HG03064 (cell line): ENCODE measurements around the gene CSNK2B.

Source experiments
- ATAC-seq: cut with Tn5 transposase; IDR thresholded peaks from one replicate; pipeline ENCODE4 v1.9.1; 2021; ENCODE audit warnings: low read depth; ENCODE audit not compliant: unreplicated experiment

CSNK2B gene

DNA sequence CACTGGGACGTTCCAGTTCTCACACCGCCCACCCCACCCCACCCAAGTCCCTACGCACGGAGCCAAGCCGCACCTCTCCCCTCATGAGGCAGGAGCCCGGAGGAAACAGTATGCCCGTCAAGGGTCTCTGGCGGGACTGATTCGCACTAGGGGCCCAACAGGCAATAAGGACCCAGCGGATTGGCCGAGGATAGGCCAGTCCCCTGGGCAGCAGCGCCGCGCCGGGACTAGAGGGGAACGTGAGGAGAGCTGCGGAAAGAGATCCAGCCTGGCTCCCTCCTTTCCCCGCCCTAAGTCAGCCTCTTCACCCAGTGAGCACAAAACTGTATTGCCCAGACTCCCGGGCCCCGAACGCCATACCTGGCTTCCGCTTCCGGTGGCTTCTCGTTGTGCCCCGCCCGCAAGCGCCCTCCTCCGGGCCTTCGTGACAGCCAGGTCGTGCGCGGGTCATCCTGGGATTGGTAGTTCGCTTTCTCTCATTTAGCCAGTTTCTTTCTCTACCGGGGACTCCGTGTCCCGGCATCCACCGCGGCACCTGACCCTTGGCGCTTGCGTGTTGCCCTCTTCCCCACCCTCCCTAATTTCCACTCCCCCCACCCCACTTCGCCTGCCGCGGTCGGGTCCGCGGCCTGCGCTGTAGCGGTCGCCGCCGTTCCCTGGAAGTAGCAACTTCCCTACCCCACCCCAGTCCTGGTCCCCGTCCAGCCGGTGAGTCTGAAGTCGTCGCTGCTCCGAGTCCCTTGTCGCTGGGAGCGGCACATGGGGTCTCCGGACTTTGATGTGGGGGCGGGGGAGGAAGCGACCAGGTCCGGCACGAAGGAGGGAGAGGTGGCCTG, at the start of gene CSNK2B:
TSS of gene CSNK2B (plus strand) at position 580 of the 836 bp plus-strand sequence. CDS start 752 bp downstream, outside the sequence.
- ATAC-seq = peak; percentile 57

DNA sequence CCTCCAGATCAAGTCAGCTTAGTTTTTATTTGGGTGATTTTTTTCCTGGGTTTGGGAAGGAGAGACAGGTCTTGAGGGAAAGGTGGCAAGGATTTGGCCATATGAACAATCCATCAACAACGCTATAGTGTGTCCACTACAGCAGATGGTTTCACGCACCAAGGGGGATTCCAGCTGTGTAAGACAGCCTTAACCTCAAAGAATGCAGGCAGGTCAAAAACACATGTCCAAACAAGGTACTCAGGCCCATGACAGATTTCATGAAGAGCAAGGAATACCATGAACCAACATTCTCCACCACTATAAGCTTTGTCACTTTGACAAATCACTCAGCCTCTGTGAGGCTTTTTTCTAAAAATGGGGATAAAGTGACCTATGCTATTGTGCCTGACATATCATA, 48.9 kb upstream of the CSNK2B start:
- ATAC-seq = no peak

DNA sequence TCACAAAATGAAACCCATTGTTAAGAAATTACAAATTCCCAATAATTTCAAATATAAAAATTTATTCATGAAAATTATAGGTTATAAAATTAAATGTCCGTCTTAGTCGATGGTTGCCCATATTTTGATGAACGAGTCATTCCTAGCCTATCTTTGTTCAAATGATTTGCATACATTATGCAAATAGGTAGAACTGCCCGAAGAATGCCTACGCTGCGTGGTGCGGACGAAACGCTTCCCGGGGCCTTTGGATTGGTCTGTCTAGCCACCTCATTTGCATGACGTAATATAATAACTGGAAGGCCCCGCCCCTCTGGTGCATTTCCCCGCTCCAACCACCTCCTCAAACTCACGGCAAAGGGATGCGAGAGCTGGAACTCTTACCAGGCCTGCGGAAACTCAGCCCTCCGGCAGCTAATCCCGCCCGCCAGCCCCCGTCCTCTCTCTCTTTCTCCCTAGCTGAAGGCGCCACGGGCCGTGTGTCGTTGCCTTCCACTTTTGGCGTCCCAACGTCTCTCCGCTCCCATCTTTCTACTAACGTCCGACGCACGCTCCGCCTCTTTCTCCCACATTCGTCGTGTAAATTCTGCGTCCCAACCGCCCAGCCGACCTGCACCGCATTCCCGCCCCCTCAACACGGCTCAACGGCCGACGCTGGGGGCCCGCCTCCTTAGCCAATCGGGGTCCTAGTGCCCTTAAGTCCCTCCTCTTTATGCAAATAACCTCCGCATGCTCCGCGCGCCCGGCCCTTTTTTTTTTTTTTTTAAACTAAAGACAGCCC, 45.9 kb upstream of the CSNK2B start:
- peak; percentile 58 for ATAC-seq

DNA sequence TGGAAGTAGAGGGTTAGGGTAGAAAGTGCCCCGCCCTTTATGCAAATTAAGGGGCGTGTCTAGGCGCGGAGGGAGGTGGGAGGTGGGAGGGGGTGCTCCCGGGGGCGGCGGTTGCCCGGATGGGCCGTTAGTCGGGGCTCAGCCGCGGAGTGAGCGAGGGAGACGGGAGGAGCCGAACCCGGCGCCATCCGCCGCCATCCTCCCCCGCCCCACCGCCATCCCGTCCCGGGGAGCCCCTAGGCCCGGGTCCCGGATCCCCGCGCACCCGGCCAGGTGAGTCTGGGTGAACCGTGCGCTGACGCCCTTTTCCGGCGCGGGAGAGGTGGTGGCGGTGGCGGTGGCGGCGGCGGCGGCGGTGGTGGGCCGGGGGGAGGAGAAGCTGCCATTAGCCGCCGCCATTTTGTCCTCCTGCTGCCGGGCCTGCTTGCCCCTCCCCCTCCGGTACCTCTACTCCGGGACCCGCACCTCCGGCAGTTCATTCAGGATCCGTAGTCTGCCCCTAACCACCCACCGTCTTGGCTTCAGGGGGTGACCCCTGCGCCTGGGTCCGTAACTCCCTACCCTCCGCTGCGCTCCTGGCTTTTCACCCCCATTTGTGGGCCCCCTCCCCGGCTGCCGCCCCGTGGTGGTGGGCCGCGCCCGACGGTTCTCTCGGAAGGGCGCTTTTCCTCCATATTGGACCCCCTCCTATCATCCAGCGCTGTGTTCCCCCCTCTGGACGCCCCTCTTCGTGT, 45.1 kb upstream of the CSNK2B start, which contains the start of gene PRRC2A:
TSS of gene PRRC2A (plus strand) at position 130 of the 734 bp plus-strand sequence. CDS start 2,075 bp downstream, outside the sequence.
- ATAC-seq = peak; percentile 41

DNA sequence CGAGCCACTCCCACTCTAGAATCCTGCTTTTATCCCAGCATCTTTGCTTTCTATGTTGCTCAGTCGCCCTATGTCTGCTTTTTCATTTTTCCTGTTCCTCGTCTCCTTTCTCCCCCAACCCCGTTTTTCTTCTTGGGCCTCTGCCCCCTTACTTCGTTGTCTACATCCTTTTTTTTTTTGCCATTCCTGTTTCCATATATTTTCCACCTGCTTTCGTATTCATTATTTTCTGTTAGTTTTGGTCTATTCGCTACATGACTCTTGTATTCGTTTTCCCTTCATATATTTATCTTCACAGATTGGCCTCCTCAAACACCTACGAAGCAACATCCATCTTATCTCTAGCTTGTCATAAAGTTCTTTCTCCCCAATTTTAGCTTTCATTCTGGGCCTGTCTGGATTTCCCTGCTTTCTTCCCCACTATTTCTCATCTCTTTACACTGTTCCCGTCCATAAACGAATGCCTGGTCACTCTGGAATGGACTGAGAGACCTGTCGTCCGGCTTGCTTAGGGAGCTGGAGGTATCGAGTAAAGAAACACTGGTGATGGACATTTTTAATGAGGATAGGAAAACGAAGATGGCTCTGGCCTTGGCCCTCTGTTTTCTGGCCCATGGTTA, 44.5 kb upstream of the CSNK2B start:
- no peak for ATAC-seq

DNA sequence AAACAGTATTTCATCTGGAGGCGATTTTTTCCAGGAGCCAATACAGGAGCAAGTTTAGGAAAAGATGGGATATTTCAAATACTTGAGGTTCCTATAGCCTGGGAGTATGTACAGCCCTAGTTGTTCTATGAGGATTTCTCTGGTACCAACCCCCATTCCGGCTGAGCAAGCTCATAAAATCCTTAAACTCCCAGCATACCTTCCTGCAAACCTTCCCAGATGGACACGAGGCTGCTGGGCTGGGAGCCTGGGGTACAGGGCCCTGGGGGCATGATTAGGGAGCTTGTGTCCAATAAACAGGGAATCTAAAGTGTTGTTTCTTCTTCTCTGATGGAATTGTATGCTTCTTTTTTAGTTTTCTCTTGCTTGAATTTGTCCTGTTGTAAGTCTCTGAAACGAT, 43.9 kb upstream of the CSNK2B start:
- ATAC-seq = no peak

DNA sequence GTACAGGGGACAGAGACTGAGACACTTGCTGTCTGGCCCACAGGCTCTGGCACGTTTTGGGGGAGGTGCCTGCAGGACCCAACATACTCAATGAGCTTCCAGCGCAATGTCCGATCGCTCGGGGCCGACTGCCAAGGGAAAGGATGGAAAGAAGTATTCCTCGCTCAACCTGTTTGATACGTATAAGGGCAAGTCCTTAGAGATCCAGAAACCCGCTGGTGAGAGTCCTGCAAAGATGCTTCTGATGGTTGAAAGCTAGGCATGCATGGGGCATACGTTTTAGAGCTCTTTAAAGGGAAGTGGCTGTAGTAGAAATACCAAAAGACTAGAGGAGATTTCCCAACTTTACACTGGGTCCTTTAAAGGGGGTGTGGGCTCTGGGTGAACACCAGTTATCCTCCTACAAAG, 43.2 kb upstream of the CSNK2B start:
- ATAC-seq = no peak

DNA sequence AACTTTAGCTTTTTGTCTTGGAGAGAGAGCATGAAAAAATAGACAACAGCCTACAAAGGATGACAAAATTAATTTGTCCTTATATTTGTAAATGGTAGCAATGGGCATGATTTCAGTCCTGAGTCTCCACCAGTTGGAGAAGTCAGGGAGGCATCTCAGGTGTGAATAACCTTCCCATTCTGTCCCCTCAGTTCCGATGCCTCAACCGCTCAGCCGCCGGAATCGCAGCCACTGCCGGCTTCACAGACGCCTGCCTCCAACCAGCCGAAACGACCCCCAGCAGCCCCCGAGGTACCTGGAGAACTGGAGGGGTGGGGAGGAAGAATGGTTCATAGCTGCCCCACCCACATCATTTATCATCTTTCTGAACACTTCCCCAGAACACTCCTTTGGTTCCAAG, 41.8 kb upstream of the CSNK2B start:
- no peak for ATAC-seq

DNA sequence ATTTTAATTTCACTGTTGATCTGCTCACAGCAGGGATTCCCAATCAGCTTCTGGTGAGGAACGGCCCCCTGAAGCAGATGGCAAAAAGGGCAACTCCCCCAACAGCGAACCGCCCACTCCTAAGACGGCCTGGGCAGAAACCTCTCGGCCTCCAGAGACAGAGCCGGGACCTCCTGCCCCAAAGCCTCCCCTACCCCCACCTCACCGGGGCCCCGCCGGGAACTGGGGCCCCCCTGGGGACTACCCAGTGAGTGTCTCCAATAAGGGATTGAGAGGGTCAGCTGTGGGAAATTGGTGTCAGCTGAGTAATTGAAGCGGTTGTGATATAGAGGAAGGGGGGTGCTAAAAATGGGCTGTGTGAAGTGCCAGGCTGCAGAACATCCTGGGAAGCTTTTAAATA, 38.9 kb upstream of the CSNK2B start:
- no peak for ATAC-seq

DNA sequence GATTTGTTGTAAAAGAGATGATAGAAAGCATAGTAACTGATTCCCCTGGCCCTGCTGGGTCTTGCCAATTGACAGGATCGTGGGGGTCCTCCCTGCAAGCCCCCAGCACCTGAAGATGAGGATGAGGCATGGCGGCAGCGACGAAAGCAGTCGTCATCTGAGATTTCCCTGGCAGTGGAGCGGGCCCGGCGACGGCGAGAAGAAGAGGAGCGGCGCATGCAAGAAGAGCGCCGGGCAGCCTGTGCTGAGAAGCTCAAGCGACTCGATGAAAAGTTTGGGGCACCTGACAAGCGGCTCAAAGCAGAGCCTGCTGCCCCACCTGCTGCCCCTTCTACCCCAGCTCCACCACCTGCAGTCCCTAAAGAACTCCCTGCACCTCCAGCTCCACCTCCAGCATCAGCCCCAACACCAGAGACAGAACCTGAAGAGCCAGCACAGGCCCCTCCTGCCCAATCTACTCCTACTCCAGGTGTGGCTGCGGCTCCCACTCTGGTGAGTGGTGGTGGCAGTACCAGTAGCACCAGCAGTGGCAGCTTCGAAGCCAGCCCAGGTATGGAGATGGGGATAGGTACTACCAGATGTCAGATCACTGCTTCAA, 38.1 kb upstream of the CSNK2B start:
- no peak for ATAC-seq

DNA sequence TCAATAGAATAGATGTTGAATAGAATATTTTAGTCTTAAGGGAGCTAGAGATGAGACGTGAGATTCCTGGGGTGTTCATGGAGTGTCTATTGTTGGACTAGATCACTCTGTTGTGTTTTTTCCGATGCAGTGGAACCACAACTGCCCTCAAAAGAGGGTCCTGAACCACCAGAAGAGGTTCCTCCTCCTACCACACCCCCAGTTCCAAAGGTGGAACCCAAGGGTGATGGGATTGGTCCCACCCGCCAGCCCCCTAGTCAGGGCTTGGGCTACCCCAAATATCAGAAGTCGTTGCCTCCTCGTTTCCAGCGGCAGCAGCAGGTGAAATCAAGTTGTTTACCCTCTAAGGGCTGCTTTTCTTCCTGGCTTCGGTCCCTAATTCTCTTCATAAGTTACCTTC, 36.9 kb upstream of the CSNK2B start:
- ATAC-seq = no peak

DNA sequence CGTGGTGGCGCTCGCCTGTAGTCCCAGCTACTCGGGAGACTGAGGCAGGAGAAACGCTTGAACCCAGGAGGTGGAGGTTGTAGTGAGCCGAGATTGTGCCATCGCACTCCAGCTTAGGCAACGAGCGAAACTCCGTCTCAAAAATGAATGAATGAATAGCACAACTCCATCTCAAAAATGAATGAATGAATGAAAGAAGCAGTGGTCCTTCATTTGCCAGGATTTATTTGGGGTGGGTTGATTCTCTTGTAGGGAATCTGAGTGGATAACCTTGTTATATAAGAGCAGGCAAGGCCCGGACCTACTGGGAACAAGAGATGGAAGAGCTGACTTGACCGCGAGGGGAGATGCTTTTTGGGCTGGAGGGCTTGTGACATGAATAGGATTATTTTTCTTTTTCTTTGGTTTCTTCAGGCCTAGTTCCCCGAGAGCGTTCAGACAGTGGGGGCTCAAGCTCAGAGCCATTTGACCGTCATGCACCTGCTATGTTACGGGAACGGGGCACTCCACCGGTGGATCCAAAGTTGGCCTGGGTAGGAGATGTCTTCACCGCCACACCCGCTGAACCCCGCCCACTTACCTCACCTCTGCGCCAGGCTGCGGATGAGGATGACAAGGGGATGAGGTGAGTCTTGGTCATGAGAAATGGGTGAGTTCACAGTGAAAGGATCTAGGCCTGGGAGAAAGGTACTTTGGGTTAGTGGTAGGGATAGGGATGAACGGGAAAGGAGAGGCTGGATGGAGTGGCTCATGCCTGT, 35.5 kb upstream of the CSNK2B start:
- ATAC-seq = no peak

DNA sequence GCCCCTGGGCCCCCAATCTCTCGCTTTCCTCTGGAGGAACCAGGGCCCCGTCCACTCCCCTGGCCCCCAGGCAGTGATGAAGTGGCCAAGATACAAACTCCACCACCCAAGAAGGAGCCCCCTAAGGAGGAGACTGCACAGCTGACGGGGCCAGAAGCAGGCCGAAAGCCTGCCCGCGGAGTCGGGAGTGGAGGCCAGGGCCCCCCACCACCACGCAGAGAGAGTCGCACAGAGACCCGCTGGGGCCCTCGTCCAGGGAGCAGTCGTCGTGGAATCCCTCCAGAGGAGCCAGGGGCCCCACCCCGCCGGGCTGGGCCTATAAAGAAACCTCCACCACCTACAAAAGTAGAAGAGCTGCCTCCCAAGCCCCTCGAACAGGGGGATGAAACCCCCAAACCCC, 34.7 kb upstream of the CSNK2B start:
- no peak for ATAC-seq

DNA sequence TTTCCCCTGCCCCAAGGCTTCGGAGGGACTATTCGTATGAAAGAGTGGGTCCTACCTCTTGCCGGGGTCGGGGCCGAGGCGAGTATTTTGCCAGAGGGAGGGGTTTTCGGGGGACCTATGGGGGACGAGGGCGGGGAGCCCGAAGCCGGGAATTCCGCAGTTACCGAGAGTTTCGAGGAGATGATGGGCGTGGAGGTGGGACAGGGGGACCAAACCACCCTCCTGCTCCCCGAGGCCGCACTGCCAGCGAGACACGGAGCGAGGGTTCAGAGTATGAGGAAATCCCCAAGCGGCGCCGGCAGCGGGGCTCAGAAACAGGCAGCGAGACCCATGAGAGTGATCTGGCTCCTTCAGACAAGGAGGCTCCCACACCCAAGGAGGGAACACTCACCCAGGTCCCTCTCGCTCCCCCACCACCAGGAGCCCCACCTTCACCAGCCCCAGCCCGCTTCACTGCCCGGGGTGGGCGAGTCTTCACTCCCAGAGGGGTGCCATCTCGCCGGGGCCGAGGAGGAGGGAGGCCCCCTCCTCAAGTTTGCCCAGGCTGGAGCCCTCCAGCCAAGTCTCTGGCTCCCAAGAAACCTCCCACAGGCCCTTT, 34.1 kb upstream of the CSNK2B start:
- ATAC-seq = no peak

DNA sequence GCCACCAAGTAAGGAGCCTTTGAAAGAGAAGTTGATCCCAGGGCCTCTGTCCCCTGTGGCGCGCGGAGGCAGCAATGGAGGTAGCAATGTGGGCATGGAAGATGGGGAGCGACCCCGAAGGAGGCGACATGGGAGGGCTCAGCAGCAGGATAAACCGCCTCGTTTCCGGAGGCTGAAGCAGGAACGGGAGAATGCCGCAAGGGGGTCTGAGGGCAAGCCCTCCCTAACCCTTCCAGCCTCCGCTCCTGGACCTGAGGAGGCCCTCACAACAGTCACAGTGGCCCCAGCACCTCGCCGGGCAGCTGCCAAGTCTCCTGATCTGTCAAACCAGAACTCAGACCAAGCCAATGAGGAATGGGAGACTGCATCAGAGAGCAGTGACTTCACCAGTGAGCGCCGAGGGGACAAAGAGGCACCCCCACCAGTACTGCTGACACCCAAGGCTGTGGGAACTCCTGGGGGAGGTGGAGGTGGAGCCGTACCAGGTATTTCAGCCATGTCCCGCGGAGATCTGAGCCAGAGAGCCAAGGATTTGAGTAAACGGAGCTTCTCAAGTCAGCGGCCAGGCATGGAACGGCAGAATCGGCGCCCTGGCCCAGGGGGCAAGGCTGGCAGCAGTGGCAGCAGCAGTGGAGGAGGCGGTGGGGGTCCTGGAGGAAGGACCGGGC, 33.5 kb upstream of the CSNK2B start:
- ATAC-seq = no peak

DNA sequence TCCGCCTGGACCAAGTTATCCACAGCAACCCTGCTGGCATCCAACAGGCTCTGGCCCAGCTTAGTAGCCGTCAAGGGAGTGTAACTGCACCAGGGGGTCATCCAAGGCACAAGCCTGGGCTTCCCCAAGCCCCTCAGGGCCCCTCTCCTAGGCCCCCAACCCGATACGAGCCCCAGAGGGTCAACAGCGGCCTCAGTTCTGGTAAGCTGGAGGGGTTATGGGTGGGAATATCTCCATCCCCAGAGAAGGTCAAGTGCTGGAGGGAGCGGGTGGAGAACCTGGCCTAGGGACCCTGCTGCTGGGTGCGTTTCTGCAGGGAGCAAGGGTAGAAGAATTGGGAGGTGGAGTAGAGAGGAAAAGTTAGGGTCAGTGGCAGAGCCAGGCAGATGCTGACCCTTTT, 32.4 kb upstream of the CSNK2B start:
- no peak for ATAC-seq

DNA sequence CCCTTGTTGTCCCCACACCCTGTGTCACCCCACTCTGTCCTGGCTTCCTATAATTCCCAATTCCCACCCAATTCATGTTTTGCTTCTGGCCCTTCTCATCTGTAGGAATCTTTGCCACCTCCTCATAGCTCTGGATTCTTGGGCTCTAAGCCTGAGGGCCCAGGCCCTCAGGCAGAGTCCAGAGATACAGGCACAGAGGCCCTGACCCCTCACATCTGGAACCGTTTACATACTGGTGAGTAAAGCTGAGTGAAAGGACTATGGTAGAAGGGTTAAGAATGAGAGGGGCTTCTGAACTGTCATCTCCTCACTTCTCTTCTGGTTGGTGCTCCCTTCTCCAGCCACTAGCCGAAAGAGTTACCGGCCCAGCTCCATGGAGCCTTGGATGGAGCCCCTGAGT, 31.7 kb upstream of the CSNK2B start:
- no peak for ATAC-seq

DNA sequence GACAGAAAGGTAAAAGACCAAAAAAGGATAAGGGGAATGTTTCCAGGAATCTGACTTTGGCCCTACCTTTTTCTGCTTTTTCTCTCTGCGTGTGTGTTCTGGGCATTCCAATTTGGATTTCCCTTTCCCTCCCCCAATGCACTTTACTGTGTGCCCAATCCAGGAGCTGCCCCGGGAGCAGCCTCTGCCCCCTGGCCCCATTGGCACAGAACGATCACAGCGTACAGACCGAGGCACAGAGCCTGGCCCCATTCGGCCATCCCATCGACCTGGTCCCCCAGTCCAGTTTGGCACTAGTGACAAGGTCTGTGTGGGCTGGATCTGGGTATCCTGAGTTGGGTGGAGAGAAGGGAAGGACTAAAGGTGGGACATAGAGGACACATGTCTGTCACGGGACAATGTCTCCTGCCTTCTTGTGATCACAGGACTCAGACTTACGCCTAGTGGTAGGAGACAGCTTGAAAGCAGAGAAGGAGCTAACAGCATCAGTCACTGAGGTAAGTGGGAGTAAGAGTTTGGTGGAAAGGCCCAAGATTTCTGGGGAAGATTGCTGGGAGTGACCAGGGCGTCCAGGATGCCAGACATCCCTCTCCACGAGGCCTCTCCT, 30.8 kb upstream of the CSNK2B start:
- no peak for ATAC-seq
